Stimulated activated CD4-positive, alpha-beta T cell treated with anti-CD3 and anti-CD28 coated beads, Interleukin-4, amount 100 ng/mL, for 48 hours (primary cell): ENCODE data around the gene AGO3.
"Not testable (repeated sequence)": the region's sequence is repeated elsewhere in the genome, so short reads cannot be mapped to it uniquely, and the experiment has no call there.

Experiments used
- DNase-seq, 2 donors: peaks; one replicate each; pipeline ENCODE4 v3.0.0-alpha.2; 2020; ENCODE audit warnings: low read depth in 2 of 2

AGO3 gene

DNA sequence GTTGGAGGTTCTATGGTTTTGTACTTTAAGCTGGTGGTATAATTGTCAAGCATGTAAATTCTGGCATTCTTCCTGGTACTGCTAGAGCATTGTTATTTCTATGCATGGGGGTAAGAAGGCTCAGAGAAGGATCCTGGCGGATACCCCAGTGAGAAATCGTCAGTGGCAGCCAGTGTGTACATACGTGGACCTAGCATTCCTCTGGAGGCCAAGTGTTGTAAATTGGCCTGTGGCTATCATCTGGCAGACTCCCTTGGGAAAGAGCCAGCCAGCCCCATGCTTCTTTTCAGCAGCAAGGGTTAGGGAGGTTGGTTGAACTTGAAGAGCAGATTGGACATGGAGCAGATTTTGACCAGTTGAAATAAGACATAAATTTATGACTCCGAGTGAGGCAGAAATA, 5.2 kb upstream of the AGO3 start:
- DNase-seq, result no peak

DNA sequence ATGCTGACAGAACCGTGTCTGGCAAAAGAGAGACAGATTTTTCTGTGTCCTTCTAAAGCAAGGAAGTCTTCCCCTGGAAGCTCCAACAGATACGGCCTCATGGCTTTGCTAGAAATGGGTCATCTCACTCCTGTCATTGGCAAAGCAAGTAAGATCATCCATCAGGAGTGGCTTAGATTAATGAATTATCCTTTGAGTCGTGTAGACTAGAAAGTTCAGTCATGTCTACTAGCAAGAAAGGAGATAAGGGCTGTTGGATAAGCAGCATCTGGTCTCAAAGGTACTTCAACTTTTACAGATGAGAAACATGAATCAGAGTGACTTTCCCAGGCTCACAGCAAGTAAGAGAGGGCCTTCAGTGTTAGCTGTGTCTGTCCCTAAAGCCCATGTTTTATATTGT, 3.4 kb upstream of the AGO3 start:
- no peak for DNase-seq

DNA sequence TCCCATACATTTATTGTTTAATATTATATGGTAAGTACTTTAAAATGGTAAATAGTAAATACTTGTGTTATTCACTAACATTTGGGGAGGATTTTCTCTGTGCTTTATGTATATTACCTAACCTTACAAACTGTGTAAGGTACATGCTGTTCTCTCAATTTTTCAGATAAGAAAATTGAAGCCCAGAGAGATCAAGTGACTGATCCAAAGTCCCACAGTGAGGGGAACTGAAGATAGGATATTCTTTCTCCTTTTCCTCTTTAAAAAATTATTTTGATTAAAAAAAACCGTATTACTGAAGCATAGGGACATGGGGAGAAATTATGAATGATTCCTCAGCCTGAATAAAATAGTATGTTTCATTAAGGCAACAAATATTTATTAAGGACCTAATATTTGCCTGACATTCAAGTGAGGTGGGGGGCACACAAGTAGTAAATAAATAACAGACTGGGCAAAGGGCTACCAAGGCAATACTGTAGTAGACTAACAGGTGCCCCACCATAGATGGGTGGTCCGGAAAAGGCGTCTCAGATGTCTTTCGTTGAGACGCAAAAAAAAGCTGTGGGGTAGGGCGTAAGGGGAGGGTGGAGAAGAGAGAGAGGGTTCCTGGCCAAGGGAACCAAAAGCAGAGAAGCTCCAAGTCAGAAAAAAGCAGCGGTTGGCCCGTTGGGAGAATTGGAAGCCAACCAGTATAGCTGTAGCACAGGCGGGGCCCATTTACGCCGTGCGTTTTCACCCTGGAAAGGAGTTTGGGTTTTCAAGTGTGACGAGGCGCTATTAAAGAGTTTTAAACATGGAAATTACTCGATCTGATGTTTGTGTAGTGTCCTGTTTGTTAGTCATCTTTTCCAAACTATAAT, 944 bp upstream of the AGO3 start:
- DNase-seq, result peak; percentile 20 to 30

DNA sequence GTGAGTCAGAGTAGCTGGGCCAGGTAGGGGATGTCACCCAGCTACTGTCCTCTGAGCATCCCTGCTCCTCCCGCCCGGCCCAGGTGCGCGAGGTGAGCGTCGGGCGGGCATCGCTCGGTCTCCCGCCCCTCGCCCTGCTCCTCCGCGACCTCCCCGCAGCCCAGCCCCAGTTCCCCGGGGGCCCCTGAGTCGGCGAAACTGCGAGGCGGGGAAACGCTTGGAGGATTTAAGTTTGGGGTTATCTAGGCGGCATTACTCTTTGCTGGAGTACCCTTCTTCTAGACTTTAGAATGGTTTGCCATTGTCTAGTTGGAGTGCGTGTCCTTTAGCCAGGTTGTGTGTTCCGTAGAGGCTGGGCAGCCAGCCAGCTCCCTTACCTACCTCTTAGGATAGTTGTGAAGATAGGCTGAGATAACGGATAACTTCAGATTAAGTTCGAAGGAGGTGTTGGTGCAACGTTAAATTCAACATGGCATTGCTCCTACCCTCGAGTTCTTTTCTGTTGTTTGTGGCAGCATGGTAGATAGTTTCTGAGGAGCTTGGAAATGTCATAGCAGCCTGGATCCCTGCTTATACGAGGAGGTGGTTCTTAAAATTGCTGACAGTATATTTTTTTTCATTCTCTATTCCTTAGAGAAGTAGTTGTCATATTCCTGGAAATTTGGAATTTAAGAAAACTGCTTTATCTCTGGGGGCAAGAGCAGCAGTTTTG, 697 bp downstream of the AGO3 start:
- no peak for DNase-seq

DNA sequence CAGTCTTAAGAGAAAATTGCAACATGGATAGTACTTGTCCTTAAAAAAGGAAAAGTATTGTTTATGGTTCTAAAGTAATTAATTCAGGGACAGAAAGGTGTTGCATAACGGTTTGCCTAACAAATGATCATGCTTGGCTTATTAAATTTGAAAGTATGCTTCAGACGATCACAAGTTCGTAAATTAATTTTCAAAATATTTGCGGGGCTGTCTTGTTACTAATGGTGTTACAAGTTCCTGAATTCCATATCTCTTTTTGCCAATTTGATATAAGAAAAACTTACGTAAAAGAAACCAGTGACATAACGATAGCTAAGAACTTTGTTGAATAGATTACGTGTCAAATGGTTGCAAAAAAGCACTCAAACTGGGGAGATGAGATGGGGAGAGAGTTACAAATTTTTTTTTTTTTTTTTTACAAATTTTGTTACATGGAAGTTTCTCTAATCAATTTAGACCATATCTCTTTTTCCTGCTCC, 1.3 kb downstream of the AGO3 start:
- DNase-seq, result no peak

DNA sequence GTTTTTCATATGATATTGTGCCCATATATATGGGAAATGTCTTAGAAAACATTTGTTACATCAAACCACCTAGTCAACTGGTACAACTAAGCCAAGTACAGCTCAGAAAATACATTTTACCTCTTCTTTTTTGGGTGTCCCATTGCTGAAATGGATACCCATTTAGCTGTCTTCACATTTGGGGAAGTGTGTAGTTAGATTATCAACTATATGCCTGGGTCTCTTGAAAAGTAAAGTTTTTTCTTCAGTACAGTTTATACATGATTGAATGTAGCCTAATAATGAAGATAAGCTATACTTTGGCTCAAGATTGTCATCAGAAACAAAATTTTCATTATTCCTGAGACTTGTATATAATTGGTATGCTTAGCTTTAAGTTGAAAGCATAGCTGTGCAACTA, 2.0 kb downstream of the AGO3 start:
- no peak for DNase-seq

DNA sequence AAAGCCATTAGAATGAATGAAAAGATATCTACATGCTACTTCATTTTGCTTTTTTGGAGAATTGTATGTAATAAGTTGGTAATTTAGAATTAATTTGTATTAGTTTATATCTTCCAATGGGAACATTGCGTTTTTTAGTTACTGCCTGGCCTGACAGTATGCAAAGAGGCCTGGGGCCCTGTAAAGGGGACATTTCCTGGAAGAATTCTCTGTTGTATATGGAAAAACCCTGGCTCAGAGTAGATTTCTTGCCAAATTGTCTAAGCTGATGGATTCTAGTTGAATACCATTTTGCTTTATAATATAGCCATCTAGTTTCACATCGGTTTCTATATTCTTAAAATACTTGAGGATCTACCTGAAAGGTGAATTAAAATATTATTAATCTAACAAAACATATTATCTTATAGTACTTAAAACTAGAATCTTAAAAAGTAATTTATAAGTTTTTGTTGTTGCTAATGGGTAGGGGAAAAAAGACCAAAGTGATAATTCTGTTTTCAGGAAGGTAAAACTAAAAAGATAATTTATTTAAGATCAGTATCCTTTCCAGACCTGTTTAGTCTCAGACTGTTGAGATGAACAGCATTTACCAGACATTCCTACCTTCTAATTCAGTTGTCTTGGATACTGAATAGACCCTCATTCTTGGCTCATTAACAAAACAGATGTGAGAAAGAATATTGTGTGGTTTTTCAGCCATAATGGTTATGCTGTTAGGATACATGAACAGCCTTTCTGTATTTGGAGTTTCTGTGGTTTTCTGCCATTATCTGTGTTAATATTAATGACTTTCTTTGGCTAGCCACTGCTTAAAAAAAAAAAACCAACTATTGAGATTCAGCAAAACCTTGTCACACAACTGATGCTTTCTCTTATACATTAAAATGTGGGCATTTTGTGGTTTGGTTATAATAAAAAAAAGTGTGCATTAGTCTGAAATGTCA, 4.8 kb downstream of the AGO3 start:
- DNase-seq, result no peak

DNA sequence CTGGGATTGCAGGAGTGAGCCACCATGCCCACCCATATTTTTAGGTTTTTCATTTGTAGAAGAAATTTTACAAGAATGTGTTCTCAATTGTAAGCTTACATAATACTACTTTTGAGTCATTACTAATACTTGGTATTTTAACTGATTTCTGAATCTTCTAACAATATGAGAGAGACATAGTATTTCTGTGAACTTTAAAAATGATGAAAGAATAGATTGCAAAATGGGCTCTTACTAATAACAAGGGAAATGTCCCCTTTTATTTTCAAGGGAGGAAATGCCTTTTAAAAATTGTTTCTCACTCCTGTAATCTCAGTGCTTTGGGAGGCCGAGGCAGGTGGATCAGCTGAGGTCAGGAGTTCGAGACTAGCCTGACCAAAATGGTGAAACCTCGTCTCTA, 5.9 kb downstream of the AGO3 start:
- no peak for DNase-seq

DNA sequence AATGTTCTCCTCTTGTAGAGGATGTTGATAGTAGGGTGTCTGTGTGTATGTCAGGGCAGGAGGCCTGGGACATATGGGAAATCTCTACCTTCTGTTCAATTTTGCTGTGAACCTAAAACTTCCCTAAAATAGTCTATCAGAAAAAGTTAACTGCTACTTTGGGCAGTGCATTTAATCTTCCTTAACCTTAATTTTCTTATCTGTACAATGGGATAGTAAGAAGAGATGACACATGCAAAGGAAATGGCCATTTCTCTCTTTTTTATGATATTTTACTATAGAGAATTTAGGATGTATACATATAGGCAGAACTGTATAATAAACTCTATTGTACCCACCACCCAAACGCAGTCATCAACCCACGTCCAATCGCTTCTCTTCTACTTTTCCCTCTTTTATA, 8.6 kb downstream of the AGO3 start:
- no peak for DNase-seq

DNA sequence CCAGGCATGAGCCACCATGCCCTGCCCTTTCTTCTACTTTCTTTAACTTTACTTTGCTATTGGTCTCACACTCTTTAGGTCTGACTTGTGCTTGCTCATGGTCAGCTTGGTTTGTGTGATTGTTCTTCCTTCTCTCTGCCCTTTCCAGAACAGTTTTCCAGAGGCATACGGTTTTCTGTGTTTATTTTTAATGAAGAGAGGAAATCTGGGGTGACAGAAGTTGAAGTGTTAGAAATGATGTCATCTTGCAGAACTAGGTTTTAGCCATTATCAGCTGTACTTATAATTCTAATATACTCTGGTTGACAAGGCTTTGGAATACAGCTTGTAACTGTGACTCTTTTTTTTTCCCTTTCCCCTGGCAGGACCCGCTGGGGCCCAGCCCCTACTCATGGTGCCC, 14.4 kb downstream of the AGO3 start:
- DNase-seq, result no peak

DNA sequence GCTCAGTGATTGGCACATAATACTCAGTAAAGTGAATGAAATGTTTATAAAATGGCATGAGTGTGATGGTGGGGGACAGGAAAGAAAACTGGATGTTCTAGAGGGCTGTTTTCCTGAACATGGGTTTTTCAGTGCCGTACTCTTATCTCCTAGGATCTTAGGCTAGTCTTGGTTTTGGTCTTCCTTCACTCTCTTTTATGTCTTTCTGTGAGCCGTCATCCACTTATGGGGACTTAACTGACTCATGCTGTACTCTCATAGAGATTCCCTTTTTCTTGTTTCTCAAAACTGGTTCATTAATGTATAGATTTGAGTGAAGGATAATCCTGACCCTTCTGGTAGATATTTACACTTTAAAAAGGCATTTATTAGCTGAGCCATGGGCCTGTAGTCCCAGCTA, 16.6 kb downstream of the AGO3 start:
- no peak for DNase-seq

DNA sequence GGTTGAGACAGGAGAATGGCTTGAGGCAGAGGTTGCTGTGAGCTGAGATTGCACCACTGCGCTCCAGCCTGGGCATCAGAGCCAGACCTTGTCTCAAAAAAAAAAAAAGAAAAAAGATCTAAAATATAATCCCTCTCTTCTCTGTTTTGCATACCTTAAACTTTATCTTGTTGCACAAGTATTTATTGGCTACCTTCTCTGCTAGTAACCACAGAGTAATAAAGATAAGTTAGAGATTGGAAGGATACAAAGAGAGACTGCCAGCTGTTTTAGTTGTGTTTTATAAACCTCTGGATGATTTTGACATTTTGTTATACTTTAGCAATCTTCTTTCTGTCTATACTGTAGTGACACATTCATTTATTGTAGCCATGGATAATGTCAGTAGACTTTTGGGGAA, 27.7 kb downstream of the AGO3 start:
- DNase-seq, result no peak

DNA sequence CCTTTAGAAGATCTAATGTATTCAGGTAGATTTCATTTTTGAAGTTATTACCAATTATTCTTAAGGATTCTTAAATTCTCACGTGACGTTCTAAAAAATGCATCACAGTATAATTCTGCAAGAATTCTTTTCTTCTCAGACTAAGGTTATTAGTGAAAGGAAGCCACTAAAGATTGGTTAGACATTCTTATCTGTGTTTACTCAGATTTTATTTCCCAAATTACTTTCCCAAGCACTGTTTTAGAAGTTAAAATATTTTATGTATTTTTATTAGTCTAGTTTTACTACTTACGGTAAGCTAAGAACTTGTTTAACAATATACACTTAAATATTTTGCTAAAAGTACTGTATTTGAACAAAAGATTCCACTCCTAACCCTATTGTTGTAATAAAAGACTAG, 28.4 kb downstream of the AGO3 start:
- DNase-seq, result no peak

DNA sequence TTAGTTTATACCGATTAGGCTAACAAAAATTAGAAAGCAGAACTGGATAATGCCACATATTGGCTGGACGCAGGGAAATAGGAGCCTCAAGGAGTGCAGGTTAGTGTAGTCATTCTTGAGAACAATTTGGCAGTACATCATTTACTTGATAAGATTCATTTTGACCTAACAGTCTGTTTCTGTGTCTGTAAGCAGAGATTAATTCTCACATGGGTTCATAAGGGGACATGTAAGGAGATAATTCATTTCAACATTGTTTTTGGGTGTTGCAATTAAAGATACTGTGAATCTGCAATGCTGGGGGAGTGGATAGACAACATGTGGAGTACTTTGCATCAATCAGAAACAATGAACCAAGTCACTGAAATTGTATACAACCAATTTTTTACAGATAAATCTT, 32.0 kb downstream of the AGO3 start:
- DNase-seq, result no peak

DNA sequence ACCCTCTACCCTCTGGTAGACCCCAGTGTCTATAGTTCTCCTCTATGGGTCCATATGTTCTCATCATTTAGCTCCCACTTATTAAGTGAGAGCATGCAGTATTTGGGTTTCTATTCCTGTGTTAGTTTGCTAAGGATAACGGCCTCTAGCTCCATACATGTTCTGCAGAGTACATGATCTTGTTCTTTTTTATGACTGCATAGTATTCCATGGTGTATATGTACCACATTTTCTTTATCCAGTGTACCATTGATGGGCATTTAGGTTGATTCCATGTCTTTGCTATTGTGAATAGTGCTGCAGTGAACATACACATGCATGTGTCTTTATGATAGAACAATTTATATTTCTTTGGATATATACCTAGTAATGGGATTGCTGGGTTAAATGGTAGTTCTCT, 33.4 kb downstream of the AGO3 start:
- DNase-seq, result not testable (repeated sequence)

DNA sequence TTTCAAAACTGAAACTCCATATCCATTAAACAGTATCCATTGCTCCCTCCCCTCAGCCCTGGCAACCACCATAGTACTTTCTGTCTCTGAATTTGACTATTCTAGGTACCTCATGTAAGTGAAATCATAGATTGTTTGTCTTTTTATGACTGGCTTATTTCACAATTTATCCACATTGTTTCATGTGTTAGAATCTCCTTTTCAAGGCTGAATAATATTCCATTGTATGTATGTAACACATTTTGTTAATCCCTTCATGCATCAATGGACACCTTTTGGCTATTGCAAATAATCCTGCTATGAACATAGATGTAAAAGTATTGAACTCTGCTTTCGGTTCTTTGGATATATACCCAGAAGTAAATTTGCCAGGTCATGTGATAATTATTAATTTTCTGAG, 37.5 kb downstream of the AGO3 start:
- no peak for DNase-seq

DNA sequence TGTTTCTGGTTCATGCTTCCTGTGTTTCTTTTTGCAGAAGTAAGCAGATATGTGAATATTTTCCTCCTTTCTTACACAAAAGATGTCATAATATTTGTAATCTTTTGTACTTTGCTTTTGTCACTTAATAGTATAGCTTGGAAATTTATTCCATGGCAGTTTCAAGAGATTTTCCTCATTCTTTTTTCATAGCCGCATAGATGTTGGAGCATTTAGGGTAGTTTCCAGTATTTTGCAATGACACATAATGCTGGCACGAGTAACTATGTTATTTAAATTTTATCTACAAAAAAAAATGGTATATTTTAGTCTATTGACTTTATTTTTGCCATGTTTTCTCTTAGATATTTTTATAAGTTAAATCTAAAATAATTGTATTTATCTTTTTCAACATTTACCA, 40.7 kb downstream of the AGO3 start:
- no peak for DNase-seq

DNA sequence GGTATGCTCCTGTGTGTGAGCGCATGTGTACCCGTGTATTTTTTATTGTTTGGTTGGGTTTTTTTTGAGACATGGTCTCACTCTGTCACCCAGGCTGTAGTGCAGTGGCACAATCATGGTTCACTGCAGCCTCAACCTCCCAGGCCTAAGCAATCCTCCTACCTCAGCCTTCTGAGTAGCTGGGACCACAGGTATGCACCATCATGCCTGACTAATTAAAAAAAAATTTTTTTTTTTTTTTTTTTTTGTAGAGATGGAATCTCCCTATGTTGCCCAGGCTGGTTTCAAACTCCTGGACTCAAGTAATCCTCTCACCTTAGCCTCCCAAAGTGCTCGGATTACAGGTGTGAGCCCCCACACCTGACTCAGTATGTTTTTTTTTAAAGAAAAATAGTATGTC, 41.7 kb downstream of the AGO3 start:
- DNase-seq, result not testable (repeated sequence)

DNA sequence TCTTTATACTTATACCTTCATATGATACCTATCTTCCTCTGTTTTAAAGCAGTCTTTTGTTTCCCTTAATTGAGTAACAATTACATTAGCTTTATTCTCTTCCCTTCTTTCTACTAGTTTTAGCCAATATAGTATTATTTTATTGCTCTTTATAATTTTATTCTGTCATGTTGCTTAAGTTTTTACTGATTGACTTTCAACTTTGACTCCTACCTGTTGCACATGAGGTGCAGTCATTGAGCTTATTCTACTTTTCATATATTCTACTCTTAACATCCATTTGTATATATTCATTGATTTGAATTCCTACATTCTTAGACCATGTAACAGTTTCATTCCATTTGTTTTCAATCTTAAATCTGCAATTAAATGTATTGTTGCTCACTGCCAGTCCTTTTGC, 49.2 kb downstream of the AGO3 start:
- DNase-seq, result no peak

DNA sequence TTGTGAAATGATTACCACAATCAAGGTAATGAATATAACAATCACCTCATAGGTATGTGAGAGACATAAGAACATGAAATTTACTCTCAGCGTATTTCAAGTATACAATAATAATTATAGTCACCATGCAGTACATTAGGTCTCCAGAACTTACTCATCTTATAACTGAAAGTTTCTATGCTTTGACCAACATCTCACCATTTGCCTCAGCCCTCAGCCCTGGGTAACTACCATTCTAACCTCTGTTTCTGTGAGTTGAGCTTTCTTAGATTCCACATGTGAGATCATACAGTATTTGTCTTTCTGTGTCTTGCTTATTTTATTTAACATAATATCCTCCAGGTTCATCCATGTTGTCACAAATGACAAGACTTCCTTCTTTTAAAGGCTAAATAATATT, 57.3 kb downstream of the AGO3 start:
- DNase-seq, result no peak

DNA sequence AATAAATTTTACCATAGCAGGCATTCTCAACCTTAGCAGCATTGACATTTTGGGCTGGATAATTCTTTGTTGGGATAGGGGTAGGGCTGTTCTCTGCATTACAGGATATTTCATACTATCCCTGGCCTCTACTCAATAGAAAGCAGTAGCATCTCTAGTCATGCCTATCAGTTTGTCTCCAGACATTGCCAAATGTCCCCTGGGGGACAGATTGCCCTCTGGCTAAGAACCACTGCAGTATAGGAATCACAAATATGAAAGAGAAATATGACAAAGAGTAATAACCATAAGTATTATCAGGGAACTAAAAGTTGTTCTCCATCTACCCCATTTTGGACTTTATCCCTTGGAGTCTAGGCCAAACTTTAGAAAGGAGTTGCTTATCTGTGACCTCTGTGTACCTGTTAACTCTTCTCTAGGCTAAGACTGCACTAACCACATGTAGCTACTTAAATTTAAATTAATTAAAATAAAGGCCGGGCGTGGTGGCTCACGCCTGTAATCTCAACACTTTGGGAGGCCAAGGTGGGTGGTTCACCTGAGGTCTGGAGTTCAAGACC, 76.1 kb downstream of the AGO3 start:
- no peak for DNase-seq

DNA sequence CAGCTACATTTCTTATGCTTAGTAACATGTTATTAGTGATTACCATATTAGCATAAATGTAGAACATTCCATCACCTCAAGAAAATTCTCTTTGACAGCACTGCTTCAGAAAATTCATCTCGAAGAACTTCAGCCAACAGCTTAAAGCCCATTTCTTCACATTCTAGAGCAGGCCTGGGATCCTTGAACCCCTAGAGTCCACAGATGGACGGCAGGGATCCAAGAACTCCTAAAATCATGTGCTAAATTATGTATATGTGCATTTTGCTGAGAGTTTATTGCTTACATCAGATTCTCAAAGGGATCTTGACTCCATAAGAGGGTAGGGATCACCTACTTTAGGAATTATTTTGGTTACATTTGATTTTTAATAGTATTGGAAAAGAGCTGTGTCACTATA, 76.8 kb downstream of the AGO3 start:
- no peak for DNase-seq
